Measurements from ENCODE around the gene HOXD4. TPM values are rescaled to one million over a fixed set of nuclear protein-coding genes. Genes with fewer than 3 reads are reported as not detected.

HOXD4 gene
- total RNA-seq, 1 donor from 2014 or later, result not detected

DNA sequence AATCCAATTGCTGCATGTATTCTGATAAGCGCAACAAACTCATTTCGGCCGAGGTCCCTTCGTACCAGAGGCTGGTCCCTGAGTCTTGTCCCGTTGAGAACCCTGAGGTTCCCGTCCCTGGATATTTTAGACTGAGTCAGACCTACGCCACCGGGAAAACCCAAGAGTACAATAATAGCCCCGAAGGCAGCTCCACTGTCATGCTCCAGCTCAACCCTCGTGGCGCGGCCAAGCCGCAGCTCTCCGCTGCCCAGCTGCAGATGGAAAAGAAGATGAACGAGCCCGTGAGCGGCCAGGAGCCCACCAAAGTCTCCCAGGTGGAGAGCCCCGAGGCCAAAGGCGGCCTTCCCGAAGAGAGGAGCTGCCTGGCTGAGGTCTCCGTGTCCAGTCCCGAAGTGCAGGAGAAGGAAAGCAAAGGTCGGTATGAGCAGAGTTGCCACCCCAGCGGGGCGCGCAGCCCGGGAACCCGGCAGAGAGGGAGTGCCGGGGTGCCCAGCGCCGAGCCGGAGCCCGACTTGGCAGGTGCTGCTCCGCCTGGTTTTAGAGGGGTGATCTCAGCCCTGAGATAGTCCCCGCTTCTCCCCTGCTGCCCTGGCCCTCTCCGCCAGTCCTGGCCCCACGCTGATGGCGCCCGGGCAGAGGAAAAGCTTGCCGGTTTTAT lies 34.1 kb upstream of the HOXD4 start:
- H3K27ac Mint-ChIP-seq, result no peak overlapping the region
- peaks cover 9% of the 10 kb centered on the region for H3K4me1 Mint-ChIP-seq (ENCODE audit: low read depth)
- no peak overlapping the region for H3K4me3 Mint-ChIP-seq
- H3K9me3 Mint-ChIP-seq, result peaks cover 7% of the 10 kb centered on the region
- intact Hi-C loops (cut with micrococcal nuclease), result loop anchor here (10.0 kb wide), 1 partner anchor 48 kb away; no protein-coding TSS in a partner anchor
- peaks cover 8% of the 10 kb centered on the region for H3K36me3 Mint-ChIP-seq (ENCODE audit: low read depth)
- no peak for DNase-seq (ENCODE audit: low spot score)
- peaks cover 79% of the 10 kb centered on the region for H3K27me3 Mint-ChIP-seq (ENCODE audit: insufficient read depth)

DNA sequence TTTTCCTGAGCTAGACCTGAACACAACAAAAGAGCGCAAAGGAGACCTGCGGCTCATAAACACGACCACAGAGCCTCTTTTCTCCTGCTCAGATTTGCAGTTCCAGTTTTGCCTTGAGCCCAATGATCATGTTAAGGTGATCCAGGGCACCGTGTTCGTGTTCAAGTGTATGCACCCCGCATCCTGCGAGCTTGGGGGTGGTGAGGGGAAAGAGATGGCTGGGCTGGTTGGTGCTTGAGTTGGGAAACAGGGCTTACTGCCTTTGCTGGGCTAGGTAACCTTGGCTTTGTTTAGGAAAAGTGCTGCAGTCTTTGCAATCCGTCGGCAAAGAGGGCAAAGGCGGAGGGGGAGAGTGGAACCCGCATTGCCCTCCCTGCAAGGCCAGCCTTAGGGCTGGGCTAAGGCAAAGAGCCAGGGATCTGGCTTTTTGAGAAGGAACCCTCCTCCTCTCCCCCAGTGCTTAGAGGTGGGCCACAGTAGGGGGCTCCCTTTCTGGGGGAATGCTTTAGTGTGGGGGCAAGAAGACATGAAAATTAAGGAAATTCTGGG lies 33.5 kb upstream of the HOXD4 start:
- Mint-ChIP-seq H3K27ac (no peak overlapping the region), H3K4me3 (no peak overlapping the region), H3K27me3 (ENCODE audit: insufficient read depth) (peaks cover 75% of the 10 kb centered on the region), H3K9me3 (peaks cover 7% of the 10 kb centered on the region), H3K4me1 (ENCODE audit: low read depth) (peaks cover 9% of the 10 kb centered on the region), H3K36me3 (ENCODE audit: low read depth) (peaks cover 8% of the 10 kb centered on the region)
- intact Hi-C loops (cut with micrococcal nuclease), result loop anchor here (10.0 kb wide), 1 partner anchor 47 kb away; no protein-coding TSS in a partner anchor
- DNase-seq (ENCODE audit: low spot score), result no peak

DNA sequence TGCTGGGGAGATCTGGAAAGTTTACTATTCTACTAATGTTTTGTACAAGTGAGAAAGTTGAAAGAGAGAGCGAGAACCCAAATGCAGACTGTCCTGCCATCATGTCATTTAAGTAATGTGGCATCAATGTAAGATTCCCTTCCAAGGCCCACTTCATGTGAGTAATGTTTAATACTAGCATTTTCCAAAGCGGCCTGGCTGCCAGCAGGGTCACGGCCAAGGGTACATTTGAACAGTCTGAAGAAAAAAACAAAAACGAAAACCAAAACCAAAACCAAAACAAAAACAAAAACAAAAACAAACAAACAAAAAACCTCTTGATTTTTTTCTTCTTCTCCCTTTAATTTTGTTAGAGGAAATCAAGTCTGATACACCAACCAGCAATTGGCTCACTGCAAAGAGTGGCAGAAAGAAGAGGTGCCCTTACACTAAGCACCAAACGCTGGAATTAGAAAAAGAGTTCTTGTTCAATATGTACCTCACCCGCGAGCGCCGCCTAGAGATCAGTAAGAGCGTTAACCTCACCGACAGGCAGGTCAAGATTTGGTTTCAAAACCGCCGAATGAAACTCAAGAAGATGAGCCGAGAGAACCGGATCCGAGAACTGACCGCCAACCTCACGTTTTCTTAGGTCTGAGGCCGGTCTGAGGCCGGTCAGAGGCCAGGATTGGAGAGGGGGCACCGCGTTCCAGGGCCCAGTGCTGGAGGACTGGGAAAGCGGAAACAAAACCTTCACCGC lies 32.6 kb upstream of the HOXD4 start:
- peak overlapping the region; percentile 44 for H3K4me3 Mint-ChIP-seq
- peaks cover 73% of the 10 kb centered on the region for H3K27me3 Mint-ChIP-seq (ENCODE audit: insufficient read depth)
- no peak for DNase-seq (ENCODE audit: low spot score)

DNA sequence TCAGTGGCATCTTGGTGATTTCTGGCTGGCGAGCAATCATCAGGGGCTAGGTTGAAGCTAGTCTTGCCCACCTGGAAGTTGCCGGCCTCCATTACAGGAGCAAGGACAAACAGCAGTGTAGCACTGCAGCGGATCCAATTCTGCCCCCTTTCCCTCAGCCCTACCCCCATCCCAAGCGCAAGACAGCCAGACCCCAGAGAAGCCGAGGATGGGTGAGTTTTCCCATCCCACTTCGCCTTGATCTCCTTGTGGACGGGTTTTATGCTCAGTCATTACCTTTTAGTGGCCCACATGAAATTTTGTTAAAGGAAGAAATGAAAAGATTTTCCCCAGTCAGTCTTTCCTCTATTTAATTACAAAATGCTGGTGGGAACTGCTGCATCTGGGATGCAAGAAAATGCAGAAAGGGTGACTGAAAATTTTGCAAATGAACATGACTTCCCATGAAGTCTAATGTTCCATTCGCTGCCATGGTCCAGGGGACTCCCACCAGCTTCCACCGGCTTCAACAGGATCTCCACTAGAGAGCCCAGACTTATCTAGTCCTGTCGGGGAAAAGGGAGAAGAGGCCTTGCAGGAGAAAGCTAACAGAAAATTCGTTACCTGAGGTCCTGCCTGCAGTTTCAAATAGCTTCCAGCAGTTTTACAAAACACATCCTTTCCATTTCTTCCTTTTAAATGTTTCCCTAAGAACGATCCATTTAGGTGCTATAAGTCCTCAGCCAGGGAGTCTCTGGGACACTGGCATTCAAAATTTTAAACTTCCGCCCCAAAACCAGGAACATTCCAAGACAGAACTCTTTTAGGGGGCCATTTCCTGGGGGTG lies 30.8 kb upstream of the HOXD4 start:
- Mint-ChIP-seq H3K4me3 (no peak overlapping the region), H3K36me3 (ENCODE audit: low read depth) (peaks cover 8% of the 10 kb centered on the region), H3K27ac (no peak overlapping the region), H3K4me1 (ENCODE audit: low read depth) (peaks cover 14% of the 10 kb centered on the region), H3K27me3 (ENCODE audit: insufficient read depth) (peaks cover 80% of the 10 kb centered on the region), H3K9me3 (peaks cover 7% of the 10 kb centered on the region)
- DNase-seq (ENCODE audit: low spot score), result no peak
- intact Hi-C loops (cut with micrococcal nuclease), result no loop called here

More for the DNA sequence above, 32.6 kb upstream of the HOXD4 start:
- Mint-ChIP-seq H3K27ac (peak overlapping the region; percentile 23), H3K9me3 (peaks cover 7% of the 10 kb centered on the region), H3K4me1 (ENCODE audit: low read depth) (peaks cover 12% of the 10 kb centered on the region), H3K36me3 (ENCODE audit: low read depth) (peaks cover 8% of the 10 kb centered on the region)
- intact Hi-C loops (cut with micrococcal nuclease), result loop anchor here (10.0 kb wide), 1 partner anchor 46 kb away; no protein-coding TSS in a partner anchor

DNA sequence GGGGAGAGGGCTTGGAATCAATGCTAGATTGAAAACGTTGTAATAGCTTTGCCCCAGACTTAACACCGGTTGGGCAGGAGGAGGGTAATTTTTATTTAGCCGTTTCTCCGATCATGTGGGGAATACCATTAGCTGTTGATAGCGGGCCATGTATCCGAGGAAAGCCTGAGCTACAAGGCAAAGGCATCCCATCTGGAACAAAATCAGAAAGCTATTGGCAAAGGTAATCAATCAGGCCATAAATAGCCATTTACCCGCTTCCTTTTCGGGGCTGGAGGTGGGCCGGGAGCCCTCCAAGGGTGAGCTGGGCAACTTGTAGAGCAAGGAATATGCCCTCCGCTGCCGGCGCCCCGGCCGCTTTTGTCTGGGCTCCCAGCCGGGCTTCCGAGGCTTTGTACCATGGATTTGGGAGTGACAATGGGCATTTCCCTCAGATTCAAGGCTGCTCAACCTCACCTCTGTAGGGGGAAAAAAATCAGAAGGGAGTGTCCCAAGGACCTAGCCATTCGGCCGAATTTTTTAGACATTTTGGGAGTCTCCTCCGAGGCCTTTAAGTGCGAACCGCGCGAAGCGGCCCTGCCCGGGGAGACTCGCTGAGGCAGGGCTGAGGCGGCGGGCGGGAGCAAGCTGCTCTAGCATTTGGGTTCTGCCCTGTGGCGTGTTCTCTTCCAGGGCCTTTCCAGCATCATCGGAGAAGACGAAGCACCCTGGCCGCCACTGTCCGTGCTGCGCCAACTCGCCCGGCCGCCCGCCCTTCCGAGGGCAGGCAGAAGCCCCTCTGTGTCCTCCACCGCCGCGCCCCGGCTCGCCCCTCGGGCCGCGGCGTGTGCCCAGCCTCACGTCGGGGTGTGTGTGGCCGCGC lies 29.9 kb upstream of the HOXD4 start:
- H3K36me3 Mint-ChIP-seq (ENCODE audit: low read depth), result peaks cover 8% of the 10 kb centered on the region
- intact Hi-C loops (cut with micrococcal nuclease), result loop anchor here (1.0 kb wide), 1 partner anchor 9 kb away; no protein-coding TSS in a partner anchor
- H3K4me3 Mint-ChIP-seq, result no peak overlapping the region
- peaks cover 14% of the 10 kb centered on the region for H3K4me1 Mint-ChIP-seq (ENCODE audit: low read depth)
- H3K27me3 Mint-ChIP-seq (ENCODE audit: insufficient read depth), result peaks cover 80% of the 10 kb centered on the region
- H3K9me3 Mint-ChIP-seq, result peaks cover 7% of the 10 kb centered on the region
- no peak overlapping the region for H3K27ac Mint-ChIP-seq
- DNase-seq (ENCODE audit: low spot score), result no peak

DNA sequence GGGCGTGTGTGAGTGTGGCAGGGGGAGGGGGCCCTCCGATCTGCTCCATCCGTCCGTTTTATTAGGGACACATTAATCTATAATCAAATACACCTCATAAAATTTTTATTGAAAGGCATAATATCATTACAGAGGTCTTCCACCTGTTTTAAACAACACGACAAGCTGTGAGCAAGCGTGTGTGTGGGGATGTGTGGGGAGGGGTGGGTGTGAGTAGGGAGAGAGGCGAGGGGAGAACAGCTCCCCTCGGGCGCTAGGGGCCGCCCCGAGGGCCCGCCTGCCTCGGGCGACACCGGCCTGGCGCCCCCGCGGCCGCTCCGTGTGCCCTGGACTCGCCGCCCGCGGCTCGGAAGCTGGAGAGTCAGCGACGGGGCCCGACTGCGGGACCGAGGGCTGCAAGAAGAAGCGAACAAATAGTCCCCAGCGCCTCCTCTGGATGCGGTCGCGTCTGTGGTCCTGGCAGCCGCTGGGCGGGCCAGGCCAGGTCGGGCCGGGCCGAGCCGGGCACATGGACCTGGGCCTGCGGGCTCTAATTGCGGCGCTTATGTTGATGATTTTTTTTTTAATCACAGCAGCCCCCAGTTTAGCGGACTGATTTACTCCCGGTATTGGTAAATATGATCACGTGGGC lies 29.2 kb upstream of the HOXD4 start:
- peaks cover 18% of the 10 kb centered on the region for H3K4me1 Mint-ChIP-seq (ENCODE audit: low read depth)
- H3K27me3 Mint-ChIP-seq (ENCODE audit: insufficient read depth), result peaks cover 81% of the 10 kb centered on the region
- peak overlapping the region; percentile 52 for H3K27ac Mint-ChIP-seq
- no peak for DNase-seq (ENCODE audit: low spot score)
- no peak overlapping the region for H3K4me3 Mint-ChIP-seq
- peaks cover 4% of the 10 kb centered on the region for H3K9me3 Mint-ChIP-seq
- intact Hi-C loops (cut with micrococcal nuclease), result loop anchor here (1.0 kb wide), 1 partner anchor 8 kb away; no protein-coding TSS in a partner anchor
- H3K36me3 Mint-ChIP-seq (ENCODE audit: low read depth), result peaks cover 4% of the 10 kb centered on the region

DNA sequence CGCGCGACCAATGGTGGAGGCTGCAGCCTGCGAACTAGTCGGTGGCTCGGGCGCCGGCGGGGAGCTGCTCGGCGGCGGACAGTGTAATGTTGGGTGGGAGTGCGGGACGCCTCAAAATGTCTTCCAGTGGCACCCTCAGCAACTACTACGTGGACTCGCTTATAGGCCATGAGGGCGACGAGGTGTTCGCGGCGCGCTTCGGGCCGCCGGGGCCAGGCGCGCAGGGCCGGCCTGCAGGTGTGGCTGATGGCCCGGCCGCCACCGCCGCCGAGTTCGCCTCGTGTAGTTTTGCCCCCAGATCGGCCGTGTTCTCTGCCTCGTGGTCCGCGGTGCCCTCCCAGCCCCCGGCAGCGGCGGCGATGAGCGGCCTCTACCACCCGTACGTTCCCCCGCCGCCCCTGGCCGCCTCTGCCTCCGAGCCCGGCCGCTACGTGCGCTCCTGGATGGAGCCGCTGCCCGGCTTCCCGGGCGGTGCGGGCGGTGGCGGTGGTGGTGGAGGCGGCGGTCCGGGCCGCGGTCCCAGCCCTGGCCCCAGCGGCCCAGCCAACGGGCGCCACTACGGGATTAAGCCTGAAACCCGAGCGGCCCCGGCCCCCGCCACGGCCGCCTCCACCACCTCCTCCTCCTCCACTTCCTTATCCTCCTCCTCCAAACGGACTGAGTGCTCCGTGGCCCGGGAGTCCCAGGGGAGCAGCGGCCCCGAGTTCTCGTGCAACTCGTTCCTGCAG lies 28.5 kb upstream of the HOXD4 start, which contains the start of gene HOXD9:
Gene HOXD9, plus strand, starts transcription at position 37 of the 728 bp plus-strand sequence. Its CDS starts 50 bp downstream, at position 87.
- H3K27me3 Mint-ChIP-seq (ENCODE audit: insufficient read depth), result peaks cover 82% of the 10 kb centered on the region
- intact Hi-C loops (cut with micrococcal nuclease), result loop anchor here (1.0 kb wide), 1 partner anchor 7 kb away; no protein-coding TSS in a partner anchor
- peaks cover 4% of the 10 kb centered on the region for H3K9me3 Mint-ChIP-seq
- peak within 1 kb of the TSS; percentile 84 for H3K27ac Mint-ChIP-seq
- DNase-seq (ENCODE audit: low spot score), result no peak
- H3K4me1 Mint-ChIP-seq (ENCODE audit: low read depth), result peaks cover 22% of the 10 kb centered on the region
- peaks cover 3% of the 10 kb centered on the region for H3K36me3 Mint-ChIP-seq (ENCODE audit: low read depth)
- H3K4me3 Mint-ChIP-seq, result no peak within 1 kb of the TSS

DNA sequence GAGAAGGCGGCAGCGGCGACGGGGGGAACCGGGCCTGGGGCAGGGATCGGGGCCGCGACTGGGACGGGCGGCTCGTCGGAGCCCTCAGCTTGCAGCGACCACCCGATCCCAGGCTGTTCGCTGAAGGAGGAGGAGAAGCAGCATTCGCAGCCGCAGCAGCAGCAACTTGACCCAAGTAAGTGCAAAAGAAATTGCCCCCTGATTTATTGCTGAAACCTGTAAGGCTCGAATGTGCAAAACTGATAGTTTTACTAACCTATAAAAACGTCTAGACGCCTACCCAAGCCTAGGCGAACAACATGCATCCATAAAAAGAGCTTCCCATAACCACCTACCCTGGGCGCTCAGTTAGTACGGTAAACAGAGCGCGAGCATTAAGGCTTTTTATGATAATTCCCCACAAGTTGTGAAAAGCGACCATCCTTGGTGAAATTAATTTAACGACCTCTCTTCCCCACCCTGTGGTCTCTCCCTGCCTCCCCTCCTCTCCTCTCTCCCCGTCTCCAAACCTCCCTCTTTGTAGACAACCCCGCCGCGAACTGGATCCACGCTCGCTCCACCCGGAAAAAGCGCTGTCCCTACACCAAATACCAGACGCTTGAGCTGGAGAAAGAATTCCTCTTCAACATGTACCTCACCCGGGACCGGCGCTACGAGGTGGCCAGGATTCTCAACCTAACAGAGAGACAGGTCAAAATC lies 27.8 kb upstream of the HOXD4 start:
- DNase-seq (ENCODE audit: low spot score), result no peak
- Mint-ChIP-seq H3K9me3 (peaks cover 4% of the 10 kb centered on the region), H3K4me3 (no peak overlapping the region), H3K27me3 (ENCODE audit: insufficient read depth) (peaks cover 82% of the 10 kb centered on the region), H3K36me3 (ENCODE audit: low read depth) (peaks cover 2% of the 10 kb centered on the region), H3K4me1 (ENCODE audit: low read depth) (peaks cover 25% of the 10 kb centered on the region), H3K27ac (peak overlapping the region; percentile 84)
- intact Hi-C loops (cut with micrococcal nuclease), result no loop called here

DNA sequence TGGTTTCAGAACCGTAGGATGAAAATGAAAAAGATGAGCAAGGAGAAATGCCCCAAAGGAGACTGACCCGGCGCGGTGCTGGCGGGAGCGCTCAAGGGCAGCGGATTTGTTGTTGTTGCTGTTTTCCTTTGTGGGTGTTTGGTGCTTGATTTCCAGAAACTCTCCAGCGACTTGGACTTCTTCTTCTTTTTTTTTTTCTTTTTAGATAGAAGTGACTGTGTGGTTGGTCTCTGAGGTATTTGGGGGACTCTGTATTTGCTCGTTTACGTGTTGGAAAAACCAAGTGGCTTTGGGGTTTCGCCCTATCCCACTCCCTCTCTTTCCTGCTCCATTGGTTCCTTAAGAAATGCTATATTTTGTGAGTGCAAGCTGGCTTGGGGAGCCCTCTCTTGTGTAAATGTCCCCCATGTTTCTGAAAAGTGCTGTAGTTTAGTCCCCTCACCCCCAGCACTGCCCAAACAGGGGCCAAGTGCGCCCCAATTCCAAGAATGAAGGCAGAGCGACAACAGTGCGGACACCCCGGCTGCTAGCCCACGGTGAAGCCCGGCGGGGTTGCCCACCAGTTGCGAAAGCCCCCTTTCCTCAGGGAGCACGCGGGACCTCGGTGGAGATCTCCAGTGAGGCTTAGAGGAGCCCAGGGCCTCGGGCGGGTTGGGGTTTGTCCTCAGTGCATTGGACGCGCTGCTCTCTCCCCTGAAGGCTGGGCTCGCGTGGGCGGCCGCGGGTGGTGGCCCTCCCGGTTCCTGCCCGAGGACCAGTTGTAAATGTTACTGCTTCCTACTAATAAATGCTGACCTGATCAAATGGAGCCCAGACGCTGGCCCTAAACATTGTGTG lies 27.0 kb upstream of the HOXD4 start:
- H3K4me3 Mint-ChIP-seq, result no peak overlapping the region

More for the DNA sequence above, 27.0 kb upstream of the HOXD4 start:
- Mint-ChIP-seq H3K27ac (peak overlapping the region; percentile 84), H3K36me3 (ENCODE audit: low read depth) (no peaks in the 10 kb centered on the region), H3K9me3 (no peaks in the 10 kb centered on the region), H3K27me3 (ENCODE audit: insufficient read depth) (peaks cover 80% of the 10 kb centered on the region), H3K4me1 (ENCODE audit: low read depth) (peaks cover 20% of the 10 kb centered on the region)
- intact Hi-C loops (cut with micrococcal nuclease), result no loop called here
- DNase-seq (ENCODE audit: low spot score), result no peak

Data from activated T-helper 1 cell treated with anti-CD3 and anti-CD28 coated beads, Interleukin-12 subunit alpha, Interleukin-12 subunit beta, Interleukin-2, Interleukin-4 antibody, amounts not matched to agents 30 ng/mL and 10 ng/mL and 1 ng/mL, durations not matched to agents 14 hours and 24 hours and 36 hours (primary cell).